OCI-LY3 (cell line): ENCODE results near the gene GAS7.

Experiments
- EZH2phosphoT487 ChIP-seq: fragments of 200-600 bp; shearing (Covaris generic); IDR thresholded peaks from 2 replicates; pipeline ENCODE4 v1.6.1; 2018; ENCODE audit warnings: antibody characterized with exemption, mixed run types, low read depth
- TF ChIP-seq, protein P1 (sequence below): fragments of 200-600, 300-600 bp; sonication (generic); IDR thresholded peaks from 2 replicates; pipeline ENCODE4 v1.5.1; 2014; ENCODE audit warnings: antibody characterized with exemption, low read length, low read depth

DNA sequence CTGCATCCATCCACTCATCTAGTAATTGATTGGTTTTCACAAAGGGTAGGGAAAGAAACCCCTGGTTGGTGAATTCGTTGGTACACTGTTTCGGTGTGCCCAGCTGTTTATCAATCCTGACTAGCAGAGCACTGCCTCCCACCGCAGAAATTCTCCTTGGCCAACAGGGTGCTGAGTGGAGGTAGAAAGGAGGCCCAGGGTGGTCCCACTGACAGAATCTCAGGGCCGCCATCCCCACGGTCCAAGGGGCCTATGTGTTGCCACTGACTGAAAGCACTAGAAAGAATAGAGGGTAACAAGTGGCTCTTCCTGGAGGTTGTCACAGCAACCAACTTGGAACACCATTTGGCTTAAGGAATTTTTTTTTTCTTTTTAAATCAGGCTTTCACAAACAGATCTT is 284.9 kb downstream of the GAS7 start:
- TF ChIP-seq, protein P1, sequence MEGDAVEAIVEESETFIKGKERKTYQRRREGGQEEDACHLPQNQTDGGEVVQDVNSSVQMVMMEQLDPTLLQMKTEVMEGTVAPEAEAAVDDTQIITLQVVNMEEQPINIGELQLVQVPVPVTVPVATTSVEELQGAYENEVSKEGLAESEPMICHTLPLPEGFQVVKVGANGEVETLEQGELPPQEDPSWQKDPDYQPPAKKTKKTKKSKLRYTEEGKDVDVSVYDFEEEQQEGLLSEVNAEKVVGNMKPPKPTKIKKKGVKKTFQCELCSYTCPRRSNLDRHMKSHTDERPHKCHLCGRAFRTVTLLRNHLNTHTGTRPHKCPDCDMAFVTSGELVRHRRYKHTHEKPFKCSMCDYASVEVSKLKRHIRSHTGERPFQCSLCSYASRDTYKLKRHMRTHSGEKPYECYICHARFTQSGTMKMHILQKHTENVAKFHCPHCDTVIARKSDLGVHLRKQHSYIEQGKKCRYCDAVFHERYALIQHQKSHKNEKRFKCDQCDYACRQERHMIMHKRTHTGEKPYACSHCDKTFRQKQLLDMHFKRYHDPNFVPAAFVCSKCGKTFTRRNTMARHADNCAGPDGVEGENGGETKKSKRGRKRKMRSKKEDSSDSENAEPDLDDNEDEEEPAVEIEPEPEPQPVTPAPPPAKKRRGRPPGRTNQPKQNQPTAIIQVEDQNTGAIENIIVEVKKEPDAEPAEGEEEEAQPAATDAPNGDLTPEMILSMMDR = no peak
- no peak for TF ChIP-seq EZH2phosphoT487
